ENCODE results near the gene DCLK2. TPM values are rescaled to one million over a fixed set of nuclear protein-coding genes. Genes with fewer than 3 reads are reported as not detected.
A peak's percentile ranks its signal among the peaks of the same experiment; 100 is the strongest.

Gene DCLK2
- total and polyA plus RNA-seq, 2 donors from 2014 or later: 2.6 to 3.4 TPM

- intact Hi-C loops (cut with DNase I): no loop called here
- no peaks in the 10 kb centered on the region for H3K4me1 ChIP-seq (ENCODE audit: control insufficient read depth in 2 of 3, insufficient read depth in 2 of 3, low read depth in 1 of 3, low read length in 3 of 3)
- no peak for FAIRE-seq
Measured at GRCh38 chr4:150115851-150116250, 37.6 kb downstream of the DCLK2 start.

GRCh38 chr4:150116506-150116905 is 38.3 kb downstream of the DCLK2 start:
- no peak for DNase-seq
- Histone ChIP-seq H3K36me3 (ENCODE audit: control insufficient read depth in 2 of 3, insufficient read depth in 3 of 3, low read length in 3 of 3) (no peaks in the 10 kb centered on the region), H3K4me1 (ENCODE audit: control insufficient read depth in 2 of 3, insufficient read depth in 2 of 3, low read depth in 1 of 3, low read length in 3 of 3) (no peaks in the 10 kb centered on the region), H3K9me3 (ENCODE audit: control insufficient read depth in 2 of 3, insufficient read depth in 1 of 3, low read length in 3 of 3) (peaks cover 0 to 14% (median 2%) of the 10 kb centered on the region in 3 donors), H3K9ac (ENCODE audit: low read length in 3 of 3) (no peak overlapping the region), H3K27ac (ENCODE audit: low read depth in 2 of 2, low read length in 2 of 2) (no peak overlapping the region), H3K4me3 (ENCODE audit: low read length in 3 of 3) (no peak overlapping the region), H3K27me3 (ENCODE audit: control insufficient read depth, insufficient read depth, low read length) (no peaks in the 10 kb centered on the region)
- intact Hi-C loops (cut with DNase I): no loop called here
- no peak for TF ChIP-seq CTCF (IDR thresholded peaks at IDR 0.05; ENCODE audit: borderline replicate concordance, extremely low read depth, insufficient read depth)
- FAIRE-seq: no peak

More at GRCh38 chr4:150115851-150116250, 37.6 kb downstream of the DCLK2 start:
- peaks cover 0 to 9% (median 2%) of the 10 kb centered on the region in 3 donors for H3K9me3 ChIP-seq (ENCODE audit: control insufficient read depth in 2 of 3, insufficient read depth in 1 of 3, low read length in 3 of 3)
- DNase-seq: no peak
- H3K27me3 ChIP-seq (ENCODE audit: control insufficient read depth, insufficient read depth, low read length): no peaks in the 10 kb centered on the region
- no peak overlapping the region for H3K4me3 ChIP-seq (ENCODE audit: low read length in 3 of 3)
- TF ChIP-seq CTCF (IDR thresholded peaks at IDR 0.05; ENCODE audit: borderline replicate concordance, extremely low read depth, insufficient read depth): no peak
- H3K36me3 ChIP-seq (ENCODE audit: control insufficient read depth in 2 of 3, insufficient read depth in 3 of 3, low read length in 3 of 3): no peaks in the 10 kb centered on the region
- H3K27ac ChIP-seq (ENCODE audit: low read depth in 2 of 2, low read length in 2 of 2): no peak overlapping the region
- H3K9ac ChIP-seq (ENCODE audit: low read length in 3 of 3): no peak overlapping the region

GRCh38 chr4:150117094-150117493 is 38.8 kb downstream of the DCLK2 start:
- peak in 1 of 5 donors; percentile 37 for DNase-seq
- intact Hi-C loops (cut with DNase I): no loop called here

More at GRCh38 chr4:150117094-150117493, 38.8 kb downstream of the DCLK2 start:
- Histone ChIP-seq H3K9ac (ENCODE audit: low read length in 3 of 3) (no peak overlapping the region), H3K27me3 (ENCODE audit: control insufficient read depth, insufficient read depth, low read length) (no peaks in the 10 kb centered on the region), H3K27ac (ENCODE audit: low read depth in 2 of 2, low read length in 2 of 2) (no peak overlapping the region), H3K4me1 (ENCODE audit: control insufficient read depth in 2 of 3, insufficient read depth in 2 of 3, low read depth in 1 of 3, low read length in 3 of 3) (no peaks in the 10 kb centered on the region), H3K4me3 (ENCODE audit: low read length in 3 of 3) (no peak overlapping the region), H3K36me3 (ENCODE audit: control insufficient read depth in 2 of 3, insufficient read depth in 3 of 3, low read length in 3 of 3) (no peaks in the 10 kb centered on the region), H3K9me3 (ENCODE audit: control insufficient read depth in 2 of 3, insufficient read depth in 1 of 3, low read length in 3 of 3) (peaks cover 0 to 18% (median 2%) of the 10 kb centered on the region in 3 donors)
- TF ChIP-seq CTCF (IDR thresholded peaks at IDR 0.05; ENCODE audit: borderline replicate concordance, extremely low read depth, insufficient read depth): no peak
- no peak for FAIRE-seq
